MM.1S (cell line): ENCODE results near the gene RPS6KB1.
"Not testable (repeated sequence)": the region's sequence is repeated elsewhere in the genome, so short reads cannot be mapped to it uniquely, and the experiment has no call there.

ENCODE experiments used
- DNase-seq: peaks from one replicate; pipeline ENCODE4 v3.0.0-alpha.2; 2015
- H2AFZ ChIP-seq: fragments of 300-600 bp; sonication (generic); 2 replicates; pipeline ENCODE4 v1.6.0; 2016; ENCODE audit warnings: antibody characterized with exemption, low read length
- H3F3A ChIP-seq: fragments of 300-600 bp; sonication (generic); 2 replicates; pipeline ENCODE4 v1.6.1; 2016; ENCODE audit warnings: mild to moderate bottlenecking, antibody characterized with exemption, low read length, moderate library complexity, mixed read lengths; ENCODE audit not compliant: insufficient read depth
- H3K27ac ChIP-seq: fragments of 300-600 bp; sonication (generic); 2 replicates; pipeline ENCODE4 v1.5.1; 2016; ENCODE audit warnings: mild to moderate bottlenecking, low read length
- H3K27me3 ChIP-seq: fragments of 300-600 bp; sonication (generic); replicated peaks from 2 replicates; pipeline ENCODE4 v1.6.0; 2016; ENCODE audit warnings: low read length; ENCODE audit not compliant: insufficient read depth
- H3K36me3 ChIP-seq: fragments of 300-600 bp; sonication (generic); replicated peaks from 2 replicates; pipeline ENCODE4 v1.6.1; 2016; ENCODE audit warnings: mild to moderate bottlenecking, low read length, mixed read lengths; ENCODE audit not compliant: insufficient read depth
- H3K4me1 ChIP-seq: fragments of 300-600 bp; sonication (generic); 2 replicates; pipeline ENCODE4 v1.6.1; 2016; ENCODE audit warnings: low read length, mixed read lengths
- H3K4me2 ChIP-seq: fragments of 300-600 bp; sonication (generic); 2 replicates; pipeline ENCODE4 v1.6.0; 2016; ENCODE audit warnings: low read depth, low read length
- H3K4me3 ChIP-seq: fragments of 300-600 bp; sonication (generic); 2 replicates; pipeline ENCODE4 v1.5.1; 2016; ENCODE audit warnings: low read length, mixed read lengths
- H3K79me2 ChIP-seq: fragments of 300-600 bp; sonication (generic); 2 replicates; pipeline ENCODE4 v1.6.1; 2016; ENCODE audit warnings: mixed run types, low read length, mixed read lengths
- H3K9ac ChIP-seq: fragments of 300-600 bp; sonication (generic); 2 replicates; pipeline ENCODE4 v1.6.1; 2016; ENCODE audit warnings: low read length, mixed read lengths
- H3K9me2 ChIP-seq: fragments of 300-600 bp; sonication (generic); replicated peaks from 2 replicates; pipeline ENCODE4 v1.6.1; 2016; ENCODE audit warnings: mild to moderate bottlenecking, low read length, mixed read lengths; ENCODE audit not compliant: insufficient read depth
- H3K9me3 ChIP-seq: fragments of 300-600 bp; sonication (generic); replicated peaks from 2 replicates; pipeline ENCODE4 v1.6.1; 2016; ENCODE audit warnings: mild to moderate bottlenecking, low read length, mixed read lengths; ENCODE audit not compliant: insufficient read depth
- H4K20me1 ChIP-seq: fragments of 300-600 bp; sonication (generic); 2 replicates; pipeline ENCODE4 v1.6.1; 2016; ENCODE audit warnings: mild to moderate bottlenecking, low read length, moderate library complexity, mixed read lengths; ENCODE audit not compliant: insufficient read depth
- EZH2 ChIP-seq: fragments of 300-600 bp; sonication (generic); optimal IDR thresholded peaks from 2 replicates; pipeline ENCODE3; 2017; ENCODE audit warnings: low read depth, mild to moderate bottlenecking, antibody characterized with exemption, low read length, mixed read lengths

Gene RPS6KB1

GRCh38 chr17:59972778-59973177, 79.9 kb downstream of the RPS6KB1 start:
- no peaks in the 10 kb centered on the region for H3K9me3 ChIP-seq
- no peak overlapping the region for H3K27ac ChIP-seq
- no peaks in the 10 kb centered on the region for H3K79me2 ChIP-seq
- DNase-seq, result no peak
- H4K20me1 ChIP-seq, result no peaks in the 10 kb centered on the region
- H3F3A ChIP-seq, result no peaks in the 10 kb centered on the region
- H3K4me1 ChIP-seq, result no peaks in the 10 kb centered on the region
- no peak overlapping the region for H2AFZ ChIP-seq
- H3K4me2 ChIP-seq, result no peak overlapping the region
- H3K4me3 ChIP-seq, result no peak overlapping the region
- TF ChIP-seq EZH2, result no peak
- H3K27me3 ChIP-seq, result no peaks in the 10 kb centered on the region
- H3K9ac ChIP-seq, result no peak overlapping the region
- H3K36me3 ChIP-seq, result no peaks in the 10 kb centered on the region
- H3K9me2 ChIP-seq, result no peaks in the 10 kb centered on the region

GRCh38 chr17:59973483-59973882, 80.6 kb downstream of the RPS6KB1 start:
- H3K36me3 ChIP-seq, H3K79me2 ChIP-seq, H3K27ac ChIP-seq, H3K9ac ChIP-seq, H3K9me3 ChIP-seq, DNase-seq, H3F3A ChIP-seq, H3K4me1 ChIP-seq, H3K4me2 ChIP-seq, H3K9me2 ChIP-seq, H2AFZ ChIP-seq, H3K4me3 ChIP-seq, H4K20me1 ChIP-seq, H3K27me3 ChIP-seq: not testable (repeated sequence)

- not testable (repeated sequence) for H3K27ac ChIP-seq, H3K9me2 ChIP-seq, H3K9ac ChIP-seq, H3F3A ChIP-seq, H3K27me3 ChIP-seq, H2AFZ ChIP-seq, H3K4me2 ChIP-seq, H3K9me3 ChIP-seq, H3K36me3 ChIP-seq, H4K20me1 ChIP-seq, DNase-seq, H3K79me2 ChIP-seq, H3K4me1 ChIP-seq, H3K4me3 ChIP-seq
Measured at GRCh38 chr17:59975166-59975565, 82.2 kb downstream of the RPS6KB1 start.

GRCh38 chr17:59996608-59997007, 103.7 kb downstream of the RPS6KB1 start:
- H3F3A ChIP-seq, H3K4me3 ChIP-seq, H3K36me3 ChIP-seq, DNase-seq, H3K4me1 ChIP-seq, H3K9me2 ChIP-seq, H3K9ac ChIP-seq, H2AFZ ChIP-seq, H3K4me2 ChIP-seq, H3K27ac ChIP-seq, H4K20me1 ChIP-seq, H3K9me3 ChIP-seq, H3K27me3 ChIP-seq, H3K79me2 ChIP-seq: not testable (repeated sequence)
